GM19023 (cell line): ENCODE results near the gene ALG12.

Experiments
- ATAC-seq: cut with Tn5 transposase; IDR thresholded peaks from one replicate; pipeline ENCODE4 v1.9.1; 2021; ENCODE audit warnings: mild to moderate bottlenecking, moderate library complexity; ENCODE audit not compliant: unreplicated experiment

Gene ALG12

GRCh38 chr22:49930596-49931412, 12.6 kb upstream of the ALG12 start:
- no peak for ATAC-seq

GRCh38 chr22:49929994-49930575, 11.8 kb upstream of the ALG12 start:
- ATAC-seq, result no peak

- ATAC-seq, result no peak
Measured at GRCh38 chr22:49929211-49929979, 11.2 kb upstream of the ALG12 start.

- no peak for ATAC-seq
Measured at GRCh38 chr22:49928555-49929210, 10.4 kb upstream of the ALG12 start.

GRCh38 chr22:49928185-49928495, 9.9 kb upstream of the ALG12 start:
- ATAC-seq, result no peak

- no peak for ATAC-seq
Measured at GRCh38 chr22:49927483-49928184, 9.4 kb upstream of the ALG12 start.

- no peak for ATAC-seq
Measured at GRCh38 chr22:49926916-49927315, 8.7 kb upstream of the ALG12 start.

GRCh38 chr22:49925525-49926128, 7.4 kb upstream of the ALG12 start:
- peak; percentile 42 for ATAC-seq

- no peak for ATAC-seq
Measured at GRCh38 chr22:49924113-49924833, 6.0 kb upstream of the ALG12 start.

GRCh38 chr22:49923445-49923844, 5.2 kb upstream of the ALG12 start:
- no peak for ATAC-seq

GRCh38 chr22:49922926-49923325, 4.7 kb upstream of the ALG12 start:
- no peak for ATAC-seq

- no peak for ATAC-seq
Measured at GRCh38 chr22:49922484-49922883, 4.2 kb upstream of the ALG12 start.

GRCh38 chr22:49921508-49922278, 3.5 kb upstream of the ALG12 start:
- no peak for ATAC-seq

GRCh38 chr22:49920859-49921258, 2.6 kb upstream of the ALG12 start:
- ATAC-seq, result no peak

- no peak for ATAC-seq
Measured at GRCh38 chr22:49918911-49919881, 958 bp upstream of the ALG12 start.

GRCh38 chr22:49916831-49917230, 1.4 kb downstream of the ALG12 start:
- ATAC-seq, result no peak

- ATAC-seq, result no peak
Measured at GRCh38 chr22:49915610-49916009, 2.6 kb downstream of the ALG12 start.

- no peak for ATAC-seq
Measured at GRCh38 chr22:49914256-49914655, 4.0 kb downstream of the ALG12 start.
